Activated CD4-positive, alpha-beta T cell treated with anti-CD3 and anti-CD28 coated beads, Interleukin-2, amount 50 U/mL, for 4 hours (primary cell): Measurements from ENCODE around the gene ZNF592.
"Not testable (repeated sequence)": the region's sequence is repeated elsewhere in the genome, so short reads cannot be mapped to it uniquely, and the experiment has no call there.

Source experiments
- DNase-seq, 2 experiments: peaks; one replicate each; pipeline ENCODE4 v3.0.0-alpha.2; 2020

ZNF592 gene

GRCh38 chr15:84747416-84748273, 747 bp upstream of the ZNF592 start:
- DNase-seq = peak; percentile 57

GRCh38 chr15:84749111-84749991, 959 bp downstream of the ZNF592 start:
- peak; percentile 31 to 34 for DNase-seq

- DNase-seq = no peak
These were observed 2.2 kb downstream of the ZNF592 start for GRCh38 chr15:84750583-84751092.

- DNase-seq = not testable (repeated sequence)
These were observed 3.3 kb downstream of the ZNF592 start for GRCh38 chr15:84751721-84752120.

- no peak for DNase-seq
These were observed 3.8 kb downstream of the ZNF592 start for GRCh38 chr15:84752195-84752594.

GRCh38 chr15:84752700-84753099, 4.3 kb downstream of the ZNF592 start:
- DNase-seq = no peak

GRCh38 chr15:84754889-84755288, 6.5 kb downstream of the ZNF592 start:
- not testable (repeated sequence) for DNase-seq

GRCh38 chr15:84755736-84756527, 7.5 kb downstream of the ZNF592 start:
- DNase-seq = no peak

GRCh38 chr15:84759018-84759417, 10.6 kb downstream of the ZNF592 start:
- DNase-seq = no peak

GRCh38 chr15:84760219-84760618, 11.8 kb downstream of the ZNF592 start:
- no peak for DNase-seq

- DNase-seq = no peak
These were observed 13.3 kb downstream of the ZNF592 start for GRCh38 chr15:84761607-84762131.

- DNase-seq = no peak
These were observed 14.6 kb downstream of the ZNF592 start for GRCh38 chr15:84762840-84763572.

- DNase-seq = no peak
These were observed 16.2 kb downstream of the ZNF592 start for GRCh38 chr15:84764585-84764984.

- no peak for DNase-seq
These were observed 16.6 kb downstream of the ZNF592 start for GRCh38 chr15:84764989-84765388.

- no peak for DNase-seq
These were observed 17.3 kb downstream of the ZNF592 start for GRCh38 chr15:84765675-84766074.

- DNase-seq = no peak
These were observed 18.2 kb downstream of the ZNF592 start for GRCh38 chr15:84766461-84767035.

- DNase-seq = no peak
These were observed 23.6 kb downstream of the ZNF592 start for GRCh38 chr15:84772031-84772430.

- no peak for DNase-seq
These were observed 24.1 kb downstream of the ZNF592 start for GRCh38 chr15:84772467-84772866.

GRCh38 chr15:84773716-84774115, 25.3 kb downstream of the ZNF592 start:
- DNase-seq = no peak

- DNase-seq = no peak
These were observed 27.6 kb downstream of the ZNF592 start for GRCh38 chr15:84775867-84776449.

GRCh38 chr15:84778194-84778593, 29.8 kb downstream of the ZNF592 start:
- DNase-seq = no peak
